GM19035 (cell line): Measurements from ENCODE around the gene ARPP21.

Experiments used
- ATAC-seq: cut with Tn5 transposase; IDR thresholded peaks from one replicate; pipeline ENCODE4 v1.9.1; 2021; ENCODE audit not compliant: unreplicated experiment

The ARPP21 gene

GRCh38 chr3:35733341-35733740, 94.0 kb downstream of the ARPP21 start:
- no peak for ATAC-seq

- no peak for ATAC-seq
Observed at GRCh38 chr3:35733864-35734263, 94.5 kb downstream of the ARPP21 start.

GRCh38 chr3:35737080-35737479, 97.8 kb downstream of the ARPP21 start:
- no peak for ATAC-seq

GRCh38 chr3:35737527-35737926, 98.2 kb downstream of the ARPP21 start:
- no peak for ATAC-seq

GRCh38 chr3:35737934-35738706, 98.8 kb downstream of the ARPP21 start:
- ATAC-seq: no peak

- no peak for ATAC-seq
Observed at GRCh38 chr3:35739181-35739809, 100.0 kb downstream of the ARPP21 start.

- no peak for ATAC-seq
Observed at GRCh38 chr3:35739964-35740527, 100.7 kb downstream of the ARPP21 start.

GRCh38 chr3:35743218-35743617, 103.9 kb downstream of the ARPP21 start:
- ATAC-seq: no peak

GRCh38 chr3:35744419-35744818, 105.1 kb downstream of the ARPP21 start:
- no peak for ATAC-seq

GRCh38 chr3:35745351-35745750, 106.0 kb downstream of the ARPP21 start:
- no peak for ATAC-seq

- no peak for ATAC-seq
Observed at GRCh38 chr3:35745802-35746484, 106.6 kb downstream of the ARPP21 start.

GRCh38 chr3:35746492-35746891, 107.2 kb downstream of the ARPP21 start:
- no peak for ATAC-seq

GRCh38 chr3:35748144-35748543, 108.8 kb downstream of the ARPP21 start:
- ATAC-seq: no peak

GRCh38 chr3:35751207-35751606, 111.9 kb downstream of the ARPP21 start:
- no peak for ATAC-seq

- ATAC-seq: no peak
Observed at GRCh38 chr3:35757991-35758757, 118.8 kb downstream of the ARPP21 start.

GRCh38 chr3:35760146-35760545, 120.8 kb downstream of the ARPP21 start:
- no peak for ATAC-seq

GRCh38 chr3:35761311-35761710, 122.0 kb downstream of the ARPP21 start:
- ATAC-seq: no peak

- no peak for ATAC-seq
Observed at GRCh38 chr3:35772381-35773015, 133.2 kb downstream of the ARPP21 start.

GRCh38 chr3:35773417-35773816, 134.1 kb downstream of the ARPP21 start:
- no peak for ATAC-seq

- ATAC-seq: no peak
Observed at GRCh38 chr3:35776346-35776745, 137.0 kb downstream of the ARPP21 start.
